C4-2B (cell line): ENCODE measurements around the gene SF3B3.

Experiments
- CTCF ChIP-seq: fragments of 450-650 bp; conservative IDR thresholded peaks from 2 replicates; pipeline ENCODE4 v1.5.1; 2017; ENCODE audit warnings: mild to moderate bottlenecking
- ZFX ChIP-seq: fragments of 450-650 bp; IDR thresholded peaks from 2 replicates; pipeline ENCODE4 v1.6.1; 2017

DNA sequence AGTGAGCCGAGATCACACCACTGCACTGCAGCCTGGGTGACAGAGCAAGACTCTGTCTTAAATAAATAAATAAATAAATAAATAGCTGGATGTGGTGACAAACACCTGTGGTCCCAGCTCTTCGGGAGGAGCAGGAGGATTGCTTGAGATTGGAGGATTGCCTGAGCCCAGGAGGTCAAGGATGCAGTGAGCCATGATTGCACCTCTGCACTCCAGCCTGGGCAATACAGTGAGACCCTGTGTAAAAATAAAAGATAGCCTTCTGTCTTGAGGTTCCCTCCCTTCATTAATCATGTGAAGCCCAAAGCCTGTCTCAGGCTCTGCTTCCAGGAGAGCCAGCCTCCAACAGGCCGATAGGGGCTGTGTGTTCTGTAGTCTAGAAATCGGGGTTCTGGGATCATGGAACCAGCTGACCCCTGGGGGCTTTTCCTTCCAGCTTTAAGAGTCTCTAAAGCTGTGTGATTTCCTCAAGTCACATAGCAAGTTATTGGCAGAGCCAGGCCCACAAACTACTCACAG lies 88.2 kb downstream of the SF3B3 start:
- TF ChIP-seq CTCF = no peak
- no peak for TF ChIP-seq ZFX
